HG02885 (cell line): Measurements from ENCODE around the gene SH2B3.
A peak's percentile ranks its signal among the peaks of the same experiment; 100 is the strongest.

ENCODE experiments used
- ATAC-seq: cut with Tn5 transposase; IDR thresholded peaks from one replicate; pipeline ENCODE4 v1.9.1; 2021; ENCODE audit warnings: mild to moderate bottlenecking; ENCODE audit not compliant: unreplicated experiment, poor library complexity

The SH2B3 gene

DNA sequence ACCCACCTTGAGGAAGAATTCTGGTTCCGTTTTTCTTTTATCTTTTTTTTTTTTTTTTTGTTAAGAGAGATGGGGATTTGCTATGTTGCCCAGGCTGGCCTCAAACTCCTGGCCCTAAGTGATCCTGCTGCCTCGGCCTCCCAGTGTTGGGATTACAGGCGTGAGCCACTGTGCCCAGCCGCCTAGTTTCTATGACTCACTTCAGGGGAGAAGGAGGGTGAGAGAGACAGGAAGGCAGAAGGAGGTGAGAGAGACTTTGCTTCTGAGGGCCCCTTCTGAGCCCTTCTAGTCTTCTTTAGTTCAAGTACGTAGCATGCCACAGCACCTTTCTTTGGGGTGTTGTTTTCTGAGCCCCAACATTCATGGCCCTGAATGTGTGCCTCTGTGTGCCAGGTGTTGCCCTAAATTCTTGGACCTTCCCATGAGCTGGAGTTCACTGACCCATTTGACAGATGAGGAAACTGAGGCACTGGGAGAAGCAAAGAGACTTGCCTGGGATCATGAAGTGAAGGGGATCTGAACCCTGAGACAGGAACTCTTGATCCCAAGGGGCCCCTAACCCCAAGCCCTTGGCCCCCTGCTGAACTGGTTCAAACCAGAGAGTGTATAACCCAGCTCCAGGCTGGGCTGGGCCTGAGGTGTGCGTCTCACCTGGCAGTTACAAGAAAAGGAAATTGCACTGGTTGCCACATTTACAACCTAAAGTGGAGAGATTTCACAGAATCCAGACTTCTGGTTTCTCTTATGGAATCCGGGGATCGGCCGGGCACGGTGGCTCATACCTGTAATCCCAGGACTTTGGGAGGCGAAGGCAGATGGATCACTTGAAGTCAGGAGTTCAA is 20.8 kb downstream of the SH2B3 start:
- ATAC-seq = no peak

DNA sequence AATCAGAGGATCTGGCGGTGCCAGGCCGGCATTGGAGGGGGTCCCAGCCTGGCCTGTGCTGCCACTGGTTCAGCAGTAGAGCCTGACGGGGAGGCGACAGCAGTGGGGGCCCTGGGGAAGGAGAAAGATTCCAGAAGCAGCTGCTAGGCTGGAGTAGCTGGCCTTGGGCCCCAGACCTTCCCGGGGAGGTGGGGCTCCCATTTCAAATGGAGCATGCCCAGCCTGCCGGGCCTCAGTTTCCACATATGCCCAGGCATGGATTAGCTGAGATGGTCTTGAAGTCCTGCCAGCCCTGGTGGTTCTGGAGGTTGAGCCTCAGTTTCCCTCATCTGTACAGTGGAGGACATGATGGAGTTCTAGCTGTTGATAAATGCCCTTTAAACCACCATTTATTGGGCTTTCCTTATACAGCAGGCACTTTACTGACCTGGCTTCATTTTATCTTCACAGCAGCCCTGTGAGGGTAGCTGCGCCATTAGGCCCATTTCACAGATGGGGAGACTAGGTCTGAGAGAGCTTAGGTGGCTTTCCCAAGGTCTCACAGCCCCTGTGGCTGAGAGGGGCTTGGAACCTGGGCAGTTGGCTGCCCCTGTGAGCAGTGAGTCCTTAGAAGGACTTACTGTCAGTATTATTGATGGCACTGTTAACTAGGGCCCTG is 21.8 kb downstream of the SH2B3 start:
- no peak for ATAC-seq

DNA sequence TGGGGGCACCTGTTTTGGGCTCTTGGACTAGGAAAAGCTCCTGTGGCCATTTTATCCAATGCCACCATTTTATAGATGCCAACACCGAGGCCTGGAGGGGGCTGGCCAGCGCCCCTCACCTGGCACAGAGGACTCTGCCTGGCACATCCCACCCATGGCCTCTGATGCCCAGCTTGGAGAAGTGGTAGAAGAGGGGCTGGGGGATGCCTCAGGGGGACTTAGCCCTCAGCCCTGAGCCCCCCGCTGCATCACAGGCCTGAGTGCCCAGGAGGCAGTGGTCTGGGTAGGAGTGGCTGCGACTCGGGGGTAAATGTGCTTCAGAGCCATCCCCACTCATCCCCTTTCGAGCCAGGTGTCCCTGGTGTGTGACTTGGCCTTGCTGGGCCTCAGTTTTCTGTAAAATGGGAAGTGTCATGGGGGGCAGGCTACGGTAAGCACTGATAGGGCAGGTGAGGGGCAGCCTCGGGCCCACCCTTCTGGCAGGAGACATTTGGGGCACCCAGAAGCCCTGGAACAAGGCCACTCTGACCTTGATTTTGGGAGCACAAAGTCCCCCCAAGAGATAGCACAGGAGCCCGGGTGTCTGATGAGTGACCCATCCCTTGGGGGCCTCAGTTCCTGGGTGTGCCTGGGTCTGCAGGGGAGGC is 22.5 kb downstream of the SH2B3 start:
- no peak for ATAC-seq

DNA sequence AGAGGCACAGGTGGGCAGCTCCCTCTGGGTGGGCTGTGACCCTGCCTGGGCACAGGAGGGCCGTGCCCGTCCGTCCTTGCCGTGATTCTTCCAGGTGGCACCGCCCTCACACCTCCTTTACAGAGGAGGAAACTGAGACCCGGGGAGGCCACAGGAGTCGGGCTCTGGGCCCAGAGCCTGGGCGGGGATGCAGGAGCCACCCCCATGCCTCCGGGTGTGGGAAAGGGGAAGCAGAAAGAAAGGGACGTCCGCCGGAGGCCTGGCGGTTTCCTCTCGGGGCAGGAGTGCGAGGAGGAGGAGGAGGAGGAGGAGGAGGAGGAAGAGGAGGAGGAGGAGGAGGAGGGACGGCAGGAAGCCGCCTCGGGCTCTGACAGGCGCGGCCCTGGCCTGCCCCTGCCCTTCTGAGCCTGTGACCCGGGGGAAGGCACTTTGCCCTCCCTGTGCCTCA is 23.0 kb downstream of the SH2B3 start:
- ATAC-seq = no peak

DNA sequence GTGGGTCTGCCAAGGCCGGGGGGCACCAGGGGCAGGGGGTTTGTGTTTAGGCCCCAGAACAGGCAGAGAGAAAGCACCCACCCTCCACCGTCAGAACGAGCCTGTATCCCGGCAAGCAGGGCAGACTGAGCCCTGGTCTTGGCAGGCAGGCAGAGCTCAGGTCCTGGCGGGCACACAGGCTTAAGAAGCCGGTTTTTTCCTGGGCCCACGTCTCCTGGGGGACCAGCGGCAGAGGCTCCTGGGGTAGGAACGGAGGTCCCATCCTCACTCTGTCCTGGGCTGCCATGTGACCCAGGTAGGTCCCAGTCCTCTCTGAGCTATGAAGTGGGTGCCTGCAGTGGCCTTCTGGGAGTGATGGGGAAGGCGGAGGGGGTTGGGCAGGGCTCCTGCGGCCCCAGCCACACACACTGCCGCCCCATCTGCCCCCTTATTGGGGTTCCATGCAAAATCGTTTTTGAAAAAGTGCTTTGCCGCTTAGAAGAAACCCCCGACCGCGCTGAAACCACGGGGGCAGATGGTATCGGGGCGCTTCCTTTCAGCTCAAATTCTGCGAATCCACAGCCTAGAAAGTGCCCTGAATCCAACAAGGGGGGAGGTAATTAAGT is 24.2 kb downstream of the SH2B3 start:
- no peak for ATAC-seq

DNA sequence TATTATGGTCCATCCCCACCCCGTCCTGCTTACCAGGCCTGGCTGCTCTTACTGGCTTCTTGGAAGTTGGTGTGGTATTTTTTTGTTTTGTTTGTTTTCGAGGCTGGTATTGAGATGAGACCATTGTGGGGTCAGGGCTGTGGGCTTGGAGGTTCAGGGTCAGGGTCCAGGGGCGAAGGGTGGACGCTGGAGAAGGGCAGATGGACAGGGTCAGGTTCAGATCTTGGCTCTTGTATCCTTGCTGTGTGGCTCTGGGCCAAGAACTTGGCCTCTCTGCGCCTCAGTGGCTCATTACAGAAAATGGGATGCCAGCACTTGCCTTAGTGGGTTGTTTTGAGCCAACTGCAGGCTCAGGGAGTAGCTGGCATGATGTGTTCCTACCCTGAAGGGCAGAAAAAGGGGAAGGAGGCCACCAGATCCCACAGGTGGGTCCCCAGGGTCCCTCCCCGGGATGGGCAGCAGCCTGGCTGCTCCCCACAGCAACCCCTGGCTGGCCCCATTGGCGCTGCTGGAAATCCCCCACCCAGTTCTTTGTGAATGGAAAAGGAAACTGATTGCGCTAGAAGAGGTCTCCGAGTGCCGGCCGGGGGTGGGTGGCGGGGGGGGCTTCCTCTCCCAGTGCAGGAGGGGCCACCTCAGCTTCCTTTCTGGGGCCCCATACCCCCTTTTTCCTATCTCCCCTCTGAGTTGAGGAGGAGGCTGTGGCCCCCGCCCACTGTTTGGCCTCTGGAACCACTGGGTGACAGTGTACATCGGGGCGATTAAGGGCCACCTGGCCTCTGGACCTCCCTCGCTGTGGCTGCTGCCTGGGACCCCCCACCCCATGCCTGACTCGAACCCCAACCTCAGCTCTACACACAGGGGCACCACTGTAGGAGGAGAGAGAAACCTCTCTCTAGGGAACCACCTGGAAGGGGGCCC is 25.0 kb downstream of the SH2B3 start:
- no peak for ATAC-seq

DNA sequence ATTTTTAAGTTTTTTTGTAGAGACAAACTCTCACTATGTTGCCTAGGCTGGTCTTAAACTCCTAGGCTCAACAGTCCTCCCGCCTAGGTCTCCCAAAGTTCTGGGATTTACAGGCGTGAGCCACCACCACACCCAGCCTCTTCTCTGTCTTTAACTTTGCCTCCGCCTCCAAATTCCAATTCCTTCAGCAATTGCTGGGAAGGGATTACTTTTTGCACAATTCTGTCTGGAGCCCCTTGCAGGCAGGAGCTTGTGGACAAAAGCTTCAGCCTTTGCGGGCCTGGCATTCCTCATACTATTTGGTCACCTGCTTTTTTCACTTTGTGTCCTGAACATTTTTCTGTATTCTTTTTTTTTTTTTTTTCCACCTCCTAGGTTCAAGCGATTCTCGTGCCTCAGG is 26.0 kb downstream of the SH2B3 start:
- ATAC-seq = no peak

DNA sequence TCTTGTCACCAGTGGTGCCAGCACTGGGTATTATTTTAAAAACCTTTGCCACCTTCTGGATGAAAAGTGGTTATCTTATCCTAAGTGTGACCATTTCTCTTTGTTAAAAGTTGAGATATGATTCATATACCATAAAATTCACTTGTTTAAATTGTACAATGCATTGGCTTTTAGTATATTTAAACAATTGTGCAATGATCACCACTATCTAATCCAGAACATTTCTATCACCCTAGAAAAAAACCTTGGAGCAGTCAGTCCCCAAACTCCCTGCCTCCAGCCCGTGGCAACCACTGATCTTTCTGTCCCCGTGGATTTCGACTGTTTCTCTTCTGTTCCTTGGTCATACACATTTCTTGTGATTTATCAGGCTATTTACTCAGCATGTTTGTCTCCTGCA is 28.3 kb downstream of the SH2B3 start:
- no peak for ATAC-seq

DNA sequence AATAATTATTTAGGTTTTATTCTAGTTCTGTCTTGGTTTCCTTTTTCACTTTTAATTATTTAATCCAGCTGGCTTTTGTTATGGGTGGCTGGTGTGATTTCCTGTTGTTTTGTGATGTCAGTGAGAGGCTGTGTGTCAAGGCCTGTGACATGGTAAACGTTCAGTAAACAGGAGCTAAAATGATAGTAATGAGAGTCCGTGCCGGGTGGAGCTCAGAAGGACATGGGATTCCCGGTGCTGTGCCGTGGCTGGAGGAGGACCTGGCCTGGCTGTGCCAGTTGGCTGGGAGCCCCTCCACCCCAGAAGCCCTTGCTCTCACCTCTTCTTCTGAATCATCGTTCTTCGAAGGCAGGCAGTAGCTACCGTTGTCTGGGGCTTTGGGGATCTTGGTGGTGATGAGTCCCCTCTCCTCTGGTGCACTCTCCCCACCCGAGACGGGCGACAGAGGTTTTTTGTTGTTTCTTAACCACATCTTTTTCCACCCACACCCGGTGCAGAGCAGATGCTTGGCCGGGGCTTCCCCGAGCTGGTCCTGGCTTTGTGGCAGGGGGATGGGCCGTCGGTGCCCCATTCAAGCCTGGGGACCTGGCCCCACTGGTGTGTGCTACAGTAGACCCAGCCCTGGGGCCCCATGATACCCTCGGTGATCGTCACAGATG is 29.1 kb downstream of the SH2B3 start:
- peak; percentile 72 for ATAC-seq

DNA sequence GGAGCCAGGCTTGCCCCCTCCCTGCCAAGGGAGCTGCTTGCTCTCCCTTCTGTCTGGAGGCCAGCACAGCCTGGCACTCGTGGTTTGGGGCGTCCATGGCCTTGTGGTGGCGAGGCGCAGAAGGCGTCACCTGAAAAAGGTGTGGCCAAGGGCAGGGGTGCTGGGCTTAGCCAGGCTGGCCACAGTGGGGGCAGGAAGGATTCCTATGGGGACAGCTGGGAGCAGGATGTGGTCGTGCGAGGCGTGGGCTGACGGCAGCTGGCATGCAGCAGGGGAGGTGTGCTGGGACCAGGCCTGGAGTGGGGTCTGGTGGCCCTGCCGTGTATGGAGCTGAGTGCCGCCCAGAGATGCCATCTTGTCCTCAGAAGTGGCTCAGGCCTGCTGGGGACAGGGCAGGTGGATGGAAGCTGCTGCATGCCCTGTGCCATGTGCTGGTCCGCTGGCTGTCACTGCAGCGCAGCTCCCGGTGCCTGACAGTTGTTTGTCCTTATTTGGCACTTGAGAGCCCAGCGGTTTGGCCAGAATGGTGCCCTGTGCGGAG is 30.0 kb downstream of the SH2B3 start:
- no peak for ATAC-seq

DNA sequence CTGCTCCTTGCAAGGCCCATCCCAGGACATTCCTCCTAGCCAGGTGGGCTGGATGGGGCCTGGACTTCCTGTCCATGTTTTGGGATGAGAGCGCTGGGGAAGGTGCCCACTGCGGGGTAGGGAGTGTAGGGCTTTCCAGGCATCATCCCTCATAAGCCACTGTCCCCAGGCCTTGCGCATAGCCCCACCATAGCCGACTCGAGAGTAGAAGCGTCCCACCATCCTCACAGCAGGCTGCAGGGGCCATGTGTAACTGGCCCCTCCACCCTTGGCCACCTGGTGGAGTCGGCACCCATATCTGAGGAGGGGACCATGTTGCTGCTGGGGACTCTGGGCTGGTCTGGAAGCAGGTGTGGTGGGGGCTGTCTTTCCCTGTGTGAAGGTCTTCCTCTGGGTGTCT is 30.5 kb downstream of the SH2B3 start:
- no peak for ATAC-seq

DNA sequence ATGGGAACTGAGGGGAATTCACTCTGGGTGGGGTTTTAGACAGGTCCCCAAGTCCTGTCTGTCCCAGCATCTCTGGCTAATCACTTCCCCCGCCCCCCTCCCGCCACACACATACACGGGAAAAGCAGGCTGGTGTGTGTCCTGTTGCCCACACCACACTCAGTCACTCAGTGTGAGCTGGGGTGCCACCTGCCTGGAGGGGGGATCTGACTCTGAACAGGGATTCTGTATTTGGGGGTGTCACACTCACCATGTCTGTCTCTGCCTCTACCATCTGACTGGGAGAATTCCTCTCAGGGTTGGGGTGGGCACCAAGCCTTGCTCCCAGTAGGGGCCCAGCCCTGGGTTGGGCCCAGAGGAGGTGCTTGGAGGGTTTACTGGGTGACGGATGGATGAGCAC is 31.1 kb downstream of the SH2B3 start:
- ATAC-seq = no peak

DNA sequence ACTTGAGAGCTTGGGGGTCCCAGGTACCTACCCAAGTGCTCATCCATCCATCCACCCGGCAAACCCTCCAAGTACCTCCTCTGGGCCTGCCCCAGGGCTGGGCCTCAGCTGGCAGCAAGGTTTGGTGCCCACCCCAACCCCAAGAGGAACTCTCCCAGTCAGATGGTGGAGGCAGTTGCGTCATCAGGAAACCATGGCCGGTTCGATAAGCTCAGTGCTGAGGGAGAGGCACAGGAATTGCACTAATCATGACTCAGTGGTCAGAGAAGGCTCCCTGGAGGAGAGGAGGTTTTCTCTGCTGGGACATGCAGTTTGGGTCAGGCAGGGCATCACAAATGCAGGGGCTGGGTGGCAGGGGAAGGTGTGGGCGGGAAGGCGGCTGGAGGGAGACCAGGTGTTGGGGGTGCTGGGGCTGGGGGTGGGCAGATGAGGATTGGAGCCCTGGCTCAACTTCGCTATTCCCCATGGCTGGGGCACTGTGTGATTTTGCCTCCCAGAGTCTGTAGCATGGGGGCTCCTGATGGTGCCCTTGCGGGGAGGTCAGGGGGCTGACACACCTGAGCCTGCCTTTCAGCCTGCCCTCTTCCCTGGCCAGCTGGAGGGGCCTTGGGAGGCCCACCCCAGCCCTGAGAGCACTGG is 32.2 kb downstream of the SH2B3 start:
- ATAC-seq = no peak

DNA sequence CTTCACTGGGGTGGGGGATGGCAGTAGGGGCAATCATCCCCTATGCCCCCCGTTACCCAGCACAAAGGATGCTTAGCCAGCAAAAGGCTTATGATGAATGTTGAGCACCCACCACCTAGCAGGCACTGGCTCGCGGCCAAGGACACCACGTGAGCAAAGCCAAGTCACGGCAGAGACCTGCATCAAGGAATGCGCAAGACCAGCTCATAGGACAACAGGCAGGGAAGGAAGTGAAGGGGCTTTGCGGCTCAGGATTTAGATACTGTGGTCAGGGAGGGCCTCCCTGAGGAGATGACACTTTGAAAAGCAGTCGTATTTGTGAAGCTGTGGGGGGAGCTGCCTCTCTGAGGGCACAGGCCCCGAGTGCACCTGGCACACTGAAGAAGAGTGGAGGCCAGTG is 32.8 kb downstream of the SH2B3 start:
- ATAC-seq = no peak

DNA sequence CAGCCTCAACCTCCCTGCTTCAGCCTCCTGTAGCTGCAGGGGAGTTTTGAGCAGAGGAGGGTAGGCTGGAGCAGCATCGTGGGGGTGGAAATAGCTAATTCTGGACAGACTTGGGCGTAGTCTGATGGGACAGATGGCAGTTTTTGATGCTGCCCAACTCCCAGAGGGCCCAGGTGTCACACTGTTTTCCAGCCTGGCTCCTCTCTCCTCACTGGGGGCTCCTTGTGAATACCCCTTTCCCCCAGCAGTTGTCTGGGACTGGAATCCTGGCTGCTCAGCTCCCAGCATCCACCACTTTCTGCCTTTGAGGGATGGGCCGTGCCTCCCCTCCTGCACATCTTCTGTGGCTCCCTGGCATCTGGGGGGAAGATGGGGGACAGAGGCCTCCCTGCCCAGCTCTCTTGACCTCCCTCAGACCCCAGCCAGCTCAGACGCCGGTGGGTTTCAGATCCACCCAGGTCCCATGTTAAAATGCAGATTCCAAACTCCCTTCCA is 34.0 kb downstream of the SH2B3 start:
- ATAC-seq = no peak

DNA sequence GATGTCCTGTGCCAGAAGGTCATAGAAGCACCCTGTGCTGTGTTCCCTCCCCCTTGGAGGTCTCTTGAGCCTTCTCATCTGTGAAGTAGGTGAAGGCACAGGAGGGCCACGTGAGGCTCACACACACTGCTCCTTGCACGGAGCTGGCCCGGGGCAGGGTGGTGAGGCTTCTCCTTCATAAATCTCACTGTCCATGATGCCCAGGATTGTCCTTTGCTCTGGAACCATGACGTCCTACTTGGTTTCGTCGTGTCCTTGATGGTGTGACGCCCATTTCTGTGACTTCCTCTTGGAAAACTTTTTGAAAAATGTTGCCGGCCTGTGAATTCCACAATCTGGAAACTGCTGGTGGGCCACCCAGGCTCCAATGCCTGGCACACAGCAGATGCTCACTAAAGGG is 34.4 kb downstream of the SH2B3 start:
- no peak for ATAC-seq

DNA sequence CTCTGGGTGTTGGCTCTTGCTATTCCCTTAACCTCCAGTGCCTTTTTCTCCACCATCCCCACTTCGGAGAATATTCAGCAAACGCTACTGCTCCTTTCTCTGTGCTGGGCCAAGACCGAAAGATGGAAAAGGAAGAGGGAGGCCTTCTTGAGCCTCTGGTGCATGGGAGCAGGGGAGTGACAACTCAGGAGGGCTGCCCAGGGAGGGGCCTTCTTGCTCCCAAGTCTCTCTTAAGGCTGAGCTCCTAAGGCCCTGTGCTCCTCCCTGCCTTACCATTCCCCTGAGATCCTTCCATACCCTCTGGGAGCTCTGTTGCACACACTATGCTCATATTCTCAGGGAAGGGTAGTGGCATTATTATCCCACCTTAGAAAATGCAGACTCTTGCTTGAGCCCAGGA is 34.9 kb downstream of the SH2B3 start:
- ATAC-seq = no peak

DNA sequence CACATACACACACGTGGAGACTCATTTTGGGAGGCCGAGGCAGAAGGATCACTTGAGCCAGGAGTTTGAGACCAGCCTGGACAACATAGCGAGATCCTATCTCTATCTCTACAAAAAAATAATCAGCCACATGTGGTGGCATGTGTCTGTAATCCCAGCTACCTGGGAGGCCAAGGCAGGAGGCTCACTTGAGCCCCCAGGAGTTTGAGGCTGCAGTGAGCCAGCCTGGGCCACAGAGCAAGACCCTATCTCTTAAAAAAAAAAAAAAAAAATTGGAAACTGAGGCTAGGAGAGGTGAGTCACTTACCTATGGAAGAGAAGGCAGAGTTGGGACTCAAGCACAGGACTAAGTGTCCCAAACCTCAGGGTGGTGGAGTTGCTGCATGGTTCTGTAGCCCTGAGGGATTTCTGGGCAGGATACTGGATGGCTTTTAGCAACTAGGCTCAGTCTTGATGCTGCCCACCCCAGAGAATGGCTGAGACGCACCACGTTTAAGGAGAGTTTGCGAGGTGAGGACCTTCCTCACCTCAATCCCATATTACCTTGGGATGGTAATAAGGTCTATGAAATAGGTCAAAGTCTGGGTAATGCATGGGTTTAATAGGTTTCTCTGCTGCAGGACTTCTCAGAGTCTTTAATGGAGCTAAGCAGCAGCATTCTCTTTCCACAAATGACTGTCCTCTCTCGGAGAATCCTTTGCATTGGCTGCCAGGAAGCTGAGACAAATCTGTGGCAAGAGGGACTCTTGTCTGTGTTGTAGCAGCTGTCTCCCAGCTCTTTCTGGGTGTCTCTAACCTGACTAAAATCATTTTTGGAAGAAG is 35.6 kb downstream of the SH2B3 start:
- no peak for ATAC-seq
